Neural progenitor cell (in vitro differentiated cells): Measurements from ENCODE around the gene ZNF107. TPM values are rescaled to one million over a fixed set of nuclear protein-coding genes. Genes with fewer than 3 reads are reported as not detected.

Experiments used
- DNase-seq: peaks from one replicate; pipeline ENCODE4 v3.0.0-alpha.2; 2016; ENCODE audit warnings: low spot score
- H2AFZ ChIP-seq: fragments of 200-600 bp; sonication (generic); replicated peaks from 2 replicates; pipeline ENCODE4 v1.6.1; 2016; ENCODE audit warnings: antibody characterized with exemption
- H3F3A ChIP-seq: fragments of 200-600 bp; sonication (generic); 2 replicates; pipeline ENCODE4 v1.6.1; 2016; ENCODE audit warnings: antibody characterized with exemption, low read depth
- H3K27ac ChIP-seq: fragments of 200-600 bp; sonication (generic); 2 replicates; pipeline ENCODE4 v1.5.1; 2016; ENCODE audit warnings: mild to moderate bottlenecking
- H3K27me3 ChIP-seq: fragments of 200-600 bp; sonication (generic); 2 replicates; pipeline ENCODE4 v1.6.1; 2016; ENCODE audit warnings: mild to moderate bottlenecking, moderate library complexity
- H3K36me3 ChIP-seq: fragments of 200-600 bp; sonication (generic); 2 replicates; pipeline ENCODE4 v1.5.1; 2016
- H3K4me1 ChIP-seq: fragments of 200-600 bp; sonication (generic); 2 replicates; pipeline ENCODE4 v1.6.1; 2016; ENCODE audit warnings: mixed run types
- H3K4me2 ChIP-seq: fragments of 200-600 bp; sonication (generic); 2 replicates; pipeline ENCODE4 v1.6.1; 2016
- H3K4me3 ChIP-seq: fragments of 200-600 bp; sonication (generic); 2 replicates; pipeline ENCODE4 v1.5.1; 2016
- H3K79me2 ChIP-seq: fragments of 200-600 bp; sonication (generic); 2 replicates; pipeline ENCODE4 v1.6.1; 2016; ENCODE audit warnings: low read depth
- H3K9ac ChIP-seq: fragments of 200-600 bp; sonication (generic); 2 replicates; pipeline ENCODE4 v1.6.1; 2016
- H3K9me3 ChIP-seq: fragments of 200-600 bp; sonication (generic); 2 replicates; pipeline ENCODE4 v1.5.1; 2016; ENCODE audit warnings: low read depth
- H4K20me1 ChIP-seq: fragments of 200-600 bp; sonication (generic); 2 replicates; pipeline ENCODE4 v1.6.1; 2016; ENCODE audit warnings: low read depth
- H3K27ac Mint-ChIP-seq: 3 replicates; pipeline ENCODE4 v1.8.0; 2021; ENCODE audit warnings: mixed read lengths
- H3K27me3 Mint-ChIP-seq: 2 replicates; pipeline ENCODE4 v1.8.0; 2022; ENCODE audit warnings: low read depth, mild to moderate bottlenecking, inconsistent platforms, moderate library complexity, mixed read lengths; ENCODE audit not compliant: insufficient read depth
- H3K36me3 Mint-ChIP-seq: 3 replicates; pipeline ENCODE4 v1.8.0; 2021; ENCODE audit warnings: mixed read lengths
- H3K4me1 Mint-ChIP-seq: 3 replicates; pipeline ENCODE4 v1.8.0; 2021; ENCODE audit warnings: mixed read lengths
- H3K4me3 Mint-ChIP-seq: 3 replicates; pipeline ENCODE4 v1.8.0; 2021; ENCODE audit warnings: mild to moderate bottlenecking, moderate library complexity, mixed read lengths
- H3K9me3 Mint-ChIP-seq: 3 replicates; pipeline ENCODE4 v1.8.0; 2020; ENCODE audit warnings: mixed read lengths
- CTCF ChIP-seq: fragments of 200-600 bp; sonication (generic); IDR thresholded peaks from 2 replicates; pipeline ENCODE4 v1.5.1; 2017; ENCODE audit warnings: antibody characterized with exemption, mild to moderate bottlenecking
- EZH2 ChIP-seq: fragments of 200-600 bp; sonication (generic); IDR thresholded peaks from 2 replicates; pipeline ENCODE4 v1.6.1; 2017; ENCODE audit warnings: antibody characterized with exemption, mild to moderate bottlenecking, moderate library complexity
- EZH2phosphoT487 ChIP-seq: fragments of 200-600 bp; sonication (generic); IDR thresholded peaks from 2 replicates; pipeline ENCODE4 v1.6.1; 2017; ENCODE audit warnings: antibody characterized with exemption
- total RNA-seq: library from RNA; depleted of rRNA; stranded (reverse); fragments of >200 nt; gene quantifications from 2 replicates; pipeline ENCODE4 v1.2.3, GENCODE V29; 2015; ENCODE audit warnings: low replicate concordance

Gene ZNF107
- total RNA-seq, 1 donor from 2014 or later = 18.9 TPM

DNA sequence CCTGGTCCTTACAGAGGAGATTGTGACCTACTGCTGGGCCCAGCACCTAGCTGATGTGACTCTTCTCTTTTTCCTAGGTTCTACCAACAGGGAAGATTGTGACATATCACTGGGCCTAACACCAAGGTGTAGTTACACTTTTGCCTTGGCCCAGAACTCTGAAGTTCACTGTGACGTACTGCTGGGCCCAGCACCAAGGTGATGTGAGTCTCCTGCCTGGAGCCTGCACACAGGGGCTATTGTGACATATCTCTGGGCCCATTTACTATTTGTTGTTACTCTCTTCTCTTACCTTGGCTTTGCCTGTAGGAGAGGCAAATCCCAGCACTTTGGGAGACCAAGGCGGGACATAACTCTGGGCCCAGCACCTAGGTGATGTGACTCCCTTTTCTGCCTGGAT is 23.1 kb upstream of the ZNF107 start:
- Histone ChIP-seq H3K27ac (no peak overlapping the region), H3K9me3 (peaks cover 10% of the 10 kb centered on the region), H3K27me3 (no peaks in the 10 kb centered on the region), H4K20me1 (no peaks in the 10 kb centered on the region), H2AFZ (no peak overlapping the region), H3F3A (no peaks in the 10 kb centered on the region), H3K4me3 (no peak overlapping the region), H3K36me3 (no peaks in the 10 kb centered on the region), H3K4me2 (no peak overlapping the region), H3K9ac (no peak overlapping the region), H3K4me1 (no peaks in the 10 kb centered on the region), H3K79me2 (no peaks in the 10 kb centered on the region)
- no peaks in the 10 kb centered on the region for H3K36me3 Mint-ChIP-seq
- TF ChIP-seq CTCF (no peak), EZH2phosphoT487 (no peak), EZH2 (no peak)
- H3K27ac Mint-ChIP-seq = no peak overlapping the region
- DNase-seq = no peak
- no peaks in the 10 kb centered on the region for H3K4me1 Mint-ChIP-seq
- H3K4me3 Mint-ChIP-seq = no peak overlapping the region
- peaks cover 25% of the 10 kb centered on the region for H3K9me3 Mint-ChIP-seq
- peaks cover 2% of the 10 kb centered on the region for H3K27me3 Mint-ChIP-seq

DNA sequence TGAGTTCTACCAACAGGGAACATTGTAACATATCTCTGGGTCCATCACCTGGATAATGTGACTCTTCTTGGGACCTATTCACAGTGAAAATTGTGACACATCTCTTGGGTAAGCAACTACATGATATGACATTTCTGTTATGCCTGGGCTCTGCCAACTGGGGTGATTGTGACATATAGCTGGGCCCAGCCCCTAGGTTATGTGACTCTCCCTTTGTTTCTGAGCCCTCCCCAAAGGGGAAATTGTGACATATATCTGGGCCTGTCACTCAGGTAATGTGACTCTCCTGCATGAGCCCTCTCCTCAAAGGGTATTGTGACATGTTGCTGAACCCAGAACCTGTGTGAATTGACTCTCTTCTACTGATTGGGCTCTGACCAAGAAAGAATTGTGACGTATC is 22.4 kb upstream of the ZNF107 start:
- Histone ChIP-seq H3K4me2 (no peak overlapping the region), H3F3A (no peaks in the 10 kb centered on the region), H3K27ac (no peak overlapping the region), H3K27me3 (no peaks in the 10 kb centered on the region), H4K20me1 (no peaks in the 10 kb centered on the region), H3K36me3 (no peaks in the 10 kb centered on the region), H2AFZ (no peak overlapping the region), H3K79me2 (no peaks in the 10 kb centered on the region), H3K4me3 (no peak overlapping the region), H3K9me3 (peaks cover 9% of the 10 kb centered on the region), H3K4me1 (no peaks in the 10 kb centered on the region), H3K9ac (no peak overlapping the region)
- H3K27ac Mint-ChIP-seq = no peak overlapping the region
- no peak overlapping the region for H3K4me3 Mint-ChIP-seq
- H3K27me3 Mint-ChIP-seq = peaks cover 2% of the 10 kb centered on the region
- no peak for DNase-seq
- H3K9me3 Mint-ChIP-seq = peaks cover 23% of the 10 kb centered on the region
- TF ChIP-seq CTCF (no peak), EZH2phosphoT487 (no peak), EZH2 (no peak)
- no peaks in the 10 kb centered on the region for H3K36me3 Mint-ChIP-seq
- H3K4me1 Mint-ChIP-seq = no peaks in the 10 kb centered on the region

- no peaks in the 10 kb centered on the region for H3K27me3 Mint-ChIP-seq
- Histone ChIP-seq H2AFZ (no peak overlapping the region), H3K9ac (no peak overlapping the region), H3K4me2 (no peak overlapping the region), H3K4me3 (no peak overlapping the region), H3F3A (no peaks in the 10 kb centered on the region), H3K27me3 (no peaks in the 10 kb centered on the region), H4K20me1 (no peaks in the 10 kb centered on the region), H3K9me3 (no peaks in the 10 kb centered on the region), H3K4me1 (no peaks in the 10 kb centered on the region), H3K79me2 (no peaks in the 10 kb centered on the region), H3K27ac (no peak overlapping the region), H3K36me3 (no peaks in the 10 kb centered on the region)
- DNase-seq = no peak
- no peak overlapping the region for H3K4me3 Mint-ChIP-seq
- H3K4me1 Mint-ChIP-seq = no peaks in the 10 kb centered on the region
- TF ChIP-seq EZH2 (no peak), CTCF (no peak), EZH2phosphoT487 (no peak)
- peaks cover 49% of the 10 kb centered on the region for H3K9me3 Mint-ChIP-seq
- no peak overlapping the region for H3K27ac Mint-ChIP-seq
- no peaks in the 10 kb centered on the region for H3K36me3 Mint-ChIP-seq
Measured at GRCh38 chr7:64651203-64651602, 14.7 kb upstream of the ZNF107 start.
